ENCODE results near the gene TSPAN18.

The TSPAN18 gene

GRCh38 chr11:44758983-44759382 lies 32.2 kb downstream of the TSPAN18 start:
- TF ChIP-seq, protein P1, sequence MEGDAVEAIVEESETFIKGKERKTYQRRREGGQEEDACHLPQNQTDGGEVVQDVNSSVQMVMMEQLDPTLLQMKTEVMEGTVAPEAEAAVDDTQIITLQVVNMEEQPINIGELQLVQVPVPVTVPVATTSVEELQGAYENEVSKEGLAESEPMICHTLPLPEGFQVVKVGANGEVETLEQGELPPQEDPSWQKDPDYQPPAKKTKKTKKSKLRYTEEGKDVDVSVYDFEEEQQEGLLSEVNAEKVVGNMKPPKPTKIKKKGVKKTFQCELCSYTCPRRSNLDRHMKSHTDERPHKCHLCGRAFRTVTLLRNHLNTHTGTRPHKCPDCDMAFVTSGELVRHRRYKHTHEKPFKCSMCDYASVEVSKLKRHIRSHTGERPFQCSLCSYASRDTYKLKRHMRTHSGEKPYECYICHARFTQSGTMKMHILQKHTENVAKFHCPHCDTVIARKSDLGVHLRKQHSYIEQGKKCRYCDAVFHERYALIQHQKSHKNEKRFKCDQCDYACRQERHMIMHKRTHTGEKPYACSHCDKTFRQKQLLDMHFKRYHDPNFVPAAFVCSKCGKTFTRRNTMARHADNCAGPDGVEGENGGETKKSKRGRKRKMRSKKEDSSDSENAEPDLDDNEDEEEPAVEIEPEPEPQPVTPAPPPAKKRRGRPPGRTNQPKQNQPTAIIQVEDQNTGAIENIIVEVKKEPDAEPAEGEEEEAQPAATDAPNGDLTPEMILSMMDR (IDR thresholded peaks at IDR 0.05; ENCODE audit: low read depth, low read length, missing control alignments), result no peak
- no peak for DNase-seq (ENCODE audit: low read depth)
- H3K4me3 ChIP-seq (ENCODE audit: low read depth, low read length), result no peak overlapping the region

- no peak overlapping the region for H3K4me3 ChIP-seq (ENCODE audit: low read depth, low read length)
- DNase-seq (ENCODE audit: low read depth), result no peak
- TF ChIP-seq, protein P1 (IDR thresholded peaks at IDR 0.05; ENCODE audit: low read depth, low read length, missing control alignments), result no peak
Measured at GRCh38 chr11:44759743-44760476, 33.1 kb downstream of the TSPAN18 start.

GRCh38 chr11:44760477-44760872 lies 33.7 kb downstream of the TSPAN18 start:
- TF ChIP-seq, protein P1 (IDR thresholded peaks at IDR 0.05; ENCODE audit: low read depth, low read length, missing control alignments), result no peak
- H3K4me3 ChIP-seq (ENCODE audit: low read depth, low read length), result no peak overlapping the region
- no peak for DNase-seq (ENCODE audit: low read depth)

DNA sequence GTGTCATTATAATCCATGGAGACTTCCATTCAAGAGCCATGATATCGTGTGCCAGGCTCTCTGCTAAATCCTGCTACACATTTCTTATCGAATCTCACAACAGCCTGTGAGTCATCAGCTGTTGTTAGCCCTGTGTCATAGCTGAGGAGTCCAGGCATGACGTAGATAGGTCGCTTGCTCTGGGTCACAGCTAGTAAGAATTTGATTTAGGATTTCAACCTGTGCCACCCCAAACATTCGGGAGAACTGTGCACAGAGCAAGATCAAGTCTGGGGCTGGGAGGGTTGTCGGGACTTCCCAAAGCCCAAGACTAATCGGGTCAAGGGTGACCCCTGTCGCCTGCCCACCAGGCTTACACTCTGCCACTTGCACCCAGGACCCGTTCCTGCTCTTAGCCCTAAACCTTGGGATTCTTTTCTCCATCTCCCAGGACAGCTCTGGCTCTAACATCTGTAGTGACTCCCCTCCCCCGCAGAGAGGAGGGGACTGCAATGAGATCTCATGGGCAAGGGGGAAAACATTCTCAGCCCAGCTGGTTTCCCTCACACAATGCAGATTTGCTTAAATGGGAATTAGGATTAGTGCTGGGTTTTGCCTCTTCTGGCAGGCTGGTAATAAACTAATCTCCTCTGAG lies 34.3 kb downstream of the TSPAN18 start:
- DNase-seq (ENCODE audit: low read depth), result no peak

DNA sequence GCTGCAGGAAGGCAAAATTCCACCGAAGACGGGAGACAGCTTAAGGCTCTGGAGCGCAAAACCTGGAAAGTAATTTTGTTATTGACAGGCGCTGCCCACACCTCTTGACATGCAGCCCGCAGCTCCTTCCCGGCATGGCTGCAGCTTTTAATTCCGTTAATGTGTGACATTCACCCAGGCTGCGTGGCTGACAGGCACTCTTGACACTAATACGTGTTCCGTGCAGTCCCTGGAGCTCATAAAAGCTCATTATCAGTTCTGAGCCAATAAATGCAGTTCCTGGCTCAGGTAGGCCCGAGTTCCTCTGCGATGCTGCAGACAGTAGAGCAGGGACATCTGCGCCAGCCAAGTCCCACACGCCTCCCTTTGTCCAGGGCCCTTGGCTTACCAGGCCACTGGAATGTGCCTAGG lies 34.8 kb downstream of the TSPAN18 start:
- TF ChIP-seq, protein P1 (IDR thresholded peaks at IDR 0.05; ENCODE audit: low read depth, low read length, missing control alignments), result no peak
- no peak for DNase-seq (ENCODE audit: low read depth)
- no peak overlapping the region for H3K4me3 ChIP-seq (ENCODE audit: low read depth, low read length)

More for the DNA sequence above, 34.3 kb downstream of the TSPAN18 start:
- no peak overlapping the region for H3K4me3 ChIP-seq (ENCODE audit: low read depth, low read length)
- TF ChIP-seq, protein P1 (IDR thresholded peaks at IDR 0.05; ENCODE audit: low read depth, low read length, missing control alignments), result no peak

DNA sequence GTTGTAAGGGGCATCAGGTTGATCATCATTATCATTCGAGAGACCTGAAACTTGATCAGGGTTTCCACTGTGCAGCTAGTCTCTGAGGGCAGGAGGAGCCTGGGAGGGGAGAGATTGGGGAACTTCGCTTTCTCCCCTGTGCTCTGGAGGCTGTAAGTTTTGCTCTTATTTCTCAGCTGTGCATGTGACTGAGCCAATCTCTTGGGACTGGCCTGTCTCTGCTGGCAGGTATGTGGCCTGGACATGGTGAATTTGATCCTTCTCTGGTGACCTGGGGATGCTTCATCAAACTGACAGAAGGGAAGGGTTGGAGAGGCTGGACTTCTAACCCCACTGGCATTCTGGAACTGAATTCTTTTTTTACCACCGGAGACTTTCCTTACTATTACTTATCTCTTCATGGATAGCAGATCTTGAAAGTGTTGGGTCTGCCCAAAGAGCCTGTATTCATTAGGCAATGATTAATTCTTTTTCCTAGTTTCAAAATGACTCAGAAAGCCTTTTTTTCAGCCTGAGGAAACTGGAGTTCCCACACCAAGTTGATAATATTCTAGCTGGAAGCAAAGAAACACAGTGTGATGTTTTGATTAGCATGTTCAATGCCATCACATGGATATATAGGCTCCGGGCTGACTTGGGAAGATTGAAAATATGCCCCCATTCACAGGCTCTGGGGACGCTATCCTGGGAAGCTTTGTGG lies 36.5 kb downstream of the TSPAN18 start:
- DNase-seq (ENCODE audit: low read depth), result no peak
- no peak overlapping the region for H3K4me3 ChIP-seq (ENCODE audit: low read depth, low read length)
- TF ChIP-seq, protein P1 (IDR thresholded peaks at IDR 0.05; ENCODE audit: low read depth, low read length, missing control alignments), result no peak
